GM08714 (cell line): Measurements from ENCODE around the gene TAF4B.
A peak's percentile ranks its signal among the peaks of the same experiment; 100 is the strongest.
"Not testable (repeated sequence)": the region's sequence is repeated elsewhere in the genome, so short reads cannot be mapped to it uniquely, and the experiment has no call there.

Experiments
- H3K4me3 ChIP-seq: fragments of 200-500 bp; sonication (Bioruptor generic); 2 replicates; pipeline ENCODE4 v1.5.1; 2014; ENCODE audit warnings: mild to moderate bottlenecking, low read length, inconsistent platforms
- ZNF274 ChIP-seq: IDR thresholded peaks from 2 replicates; pipeline ENCODE4 v1.6.1; 2012; ENCODE audit warnings: mild to moderate bottlenecking, low read depth, low read length

Gene TAF4B

GRCh38 chr18:26226229-26227050 lies at the start of gene TAF4B:
TSS of gene TAF4B (plus strand) at chr18:26226445. CDS start at chr18:26226934, 489 bp downstream.
- TF ChIP-seq ZNF274: no peak
- peak within 1 kb of the TSS; percentile 99 for H3K4me3 ChIP-seq

- H3K4me3 ChIP-seq: no peak overlapping the region
These were observed 44.9 kb upstream of the TAF4B start for GRCh38 chr18:26181343-26181826.

GRCh38 chr18:26183395-26184112 lies 42.7 kb upstream of the TAF4B start:
- no peak overlapping the region for H3K4me3 ChIP-seq
- TF ChIP-seq ZNF274: no peak

More at GRCh38 chr18:26181343-26181826, 44.9 kb upstream of the TAF4B start:
- TF ChIP-seq ZNF274: no peak

- H3K4me3 ChIP-seq: no peak overlapping the region
- no peak for TF ChIP-seq ZNF274
These were observed 41.0 kb upstream of the TAF4B start for GRCh38 chr18:26185267-26185666.

- H3K4me3 ChIP-seq: no peak overlapping the region; the same call in 1 of the 2 replicates
- no peak for TF ChIP-seq ZNF274
These were observed 35.7 kb upstream of the TAF4B start for GRCh38 chr18:26190506-26190905.

GRCh38 chr18:26192233-26192632 lies 34.0 kb upstream of the TAF4B start:
- TF ChIP-seq ZNF274: no peak
- H3K4me3 ChIP-seq: no peak overlapping the region

GRCh38 chr18:26196605-26197004 lies 29.6 kb upstream of the TAF4B start:
- TF ChIP-seq ZNF274: no peak
- no peak overlapping the region for H3K4me3 ChIP-seq

- not testable (repeated sequence) for H3K4me3 ChIP-seq
These were observed 24.2 kb upstream of the TAF4B start for GRCh38 chr18:26202001-26202400.

GRCh38 chr18:26205318-26205717 lies 20.9 kb upstream of the TAF4B start:
- no peak overlapping the region for H3K4me3 ChIP-seq
- TF ChIP-seq ZNF274: no peak

- no peak for TF ChIP-seq ZNF274
- no peak overlapping the region for H3K4me3 ChIP-seq
These were observed 19.8 kb upstream of the TAF4B start for GRCh38 chr18:26206488-26206887.

- no peak overlapping the region for H3K4me3 ChIP-seq
- no peak for TF ChIP-seq ZNF274
These were observed 18.3 kb upstream of the TAF4B start for GRCh38 chr18:26207937-26208336.

GRCh38 chr18:26208977-26209376 lies 17.3 kb upstream of the TAF4B start:
- TF ChIP-seq ZNF274: no peak
- H3K4me3 ChIP-seq: no peak overlapping the region

GRCh38 chr18:26210147-26210546 lies 16.1 kb upstream of the TAF4B start:
- no peak overlapping the region for H3K4me3 ChIP-seq
- TF ChIP-seq ZNF274: no peak

- H3K4me3 ChIP-seq: peak overlapping the region; percentile 25; the same call in 1 of the 2 replicates
- no peak for TF ChIP-seq ZNF274
These were observed 10.8 kb upstream of the TAF4B start for GRCh38 chr18:26215247-26215970.

- no peak for TF ChIP-seq ZNF274
- no peak overlapping the region for H3K4me3 ChIP-seq
These were observed 1.1 kb upstream of the TAF4B start for GRCh38 chr18:26225022-26225693.
